Tibial nerve (tissue), 3 donors: ENCODE data around the gene RNU11.

Experiments used
- POLR2A ChIP-seq, 2 donors: fragments of 450-650 bp; IDR thresholded peaks; one replicate each; pipeline ENCODE4 v1.6.1; 2017; ENCODE audit warnings: antibody characterized with exemption in 2 of 2, mild to moderate bottlenecking in 2 of 2, moderate library complexity in 2 of 2
- TF ChIP-seq, protein P1 (sequence below), 5 experiments: fragments of 200-600 bp in 3 of 5; fragments of 450-650 bp in 2 of 5; sonication (generic) in 3 of 5; IDR thresholded peaks; one replicate each; pipeline ENCODE4 v1.5.1; 2016 to 2019; ENCODE audit warnings: antibody characterized with exemption in 5 of 5, mild to moderate bottlenecking in 3 of 5, moderate library complexity in 2 of 5

DNA sequence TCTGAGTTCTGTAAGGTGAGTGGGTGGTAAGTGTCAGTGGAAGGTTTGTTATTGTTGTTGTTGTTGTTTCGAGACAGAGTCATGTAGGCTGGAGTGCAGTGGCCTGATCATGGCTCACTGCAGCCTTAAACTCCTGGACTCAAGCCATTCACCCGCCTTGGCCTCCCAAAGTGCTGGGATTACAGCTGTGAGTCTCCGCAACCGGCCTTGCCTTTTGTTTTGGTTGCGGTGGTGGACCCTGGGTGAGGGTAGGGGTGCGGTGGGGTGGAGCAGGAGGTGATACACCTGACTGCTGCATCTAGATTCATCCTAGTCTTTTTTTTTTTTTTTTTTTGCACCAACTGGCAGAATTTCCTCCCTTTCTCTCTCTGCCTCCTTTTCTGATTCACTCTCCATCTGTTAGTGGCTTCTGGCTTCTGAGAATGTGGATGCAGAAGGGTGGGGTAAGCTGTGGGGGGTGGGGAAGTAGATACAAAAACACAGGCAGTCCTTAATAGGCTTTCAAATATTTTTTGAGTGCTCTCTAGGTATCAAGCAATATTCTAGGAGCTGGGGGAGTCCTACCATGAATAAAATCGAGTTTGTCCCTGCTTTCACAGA, 15.6 kb downstream of the RNU11 start:
- TF ChIP-seq POLR2A (IDR thresholded peaks at IDR 0.05) = no peak
- TF ChIP-seq, protein P1, sequence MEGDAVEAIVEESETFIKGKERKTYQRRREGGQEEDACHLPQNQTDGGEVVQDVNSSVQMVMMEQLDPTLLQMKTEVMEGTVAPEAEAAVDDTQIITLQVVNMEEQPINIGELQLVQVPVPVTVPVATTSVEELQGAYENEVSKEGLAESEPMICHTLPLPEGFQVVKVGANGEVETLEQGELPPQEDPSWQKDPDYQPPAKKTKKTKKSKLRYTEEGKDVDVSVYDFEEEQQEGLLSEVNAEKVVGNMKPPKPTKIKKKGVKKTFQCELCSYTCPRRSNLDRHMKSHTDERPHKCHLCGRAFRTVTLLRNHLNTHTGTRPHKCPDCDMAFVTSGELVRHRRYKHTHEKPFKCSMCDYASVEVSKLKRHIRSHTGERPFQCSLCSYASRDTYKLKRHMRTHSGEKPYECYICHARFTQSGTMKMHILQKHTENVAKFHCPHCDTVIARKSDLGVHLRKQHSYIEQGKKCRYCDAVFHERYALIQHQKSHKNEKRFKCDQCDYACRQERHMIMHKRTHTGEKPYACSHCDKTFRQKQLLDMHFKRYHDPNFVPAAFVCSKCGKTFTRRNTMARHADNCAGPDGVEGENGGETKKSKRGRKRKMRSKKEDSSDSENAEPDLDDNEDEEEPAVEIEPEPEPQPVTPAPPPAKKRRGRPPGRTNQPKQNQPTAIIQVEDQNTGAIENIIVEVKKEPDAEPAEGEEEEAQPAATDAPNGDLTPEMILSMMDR (IDR thresholded peaks at IDR 0.05) = no peak
